IMR-90 (cell line): ENCODE data around the gene PKDCC. TPM values are rescaled to one million over a fixed set of nuclear protein-coding genes. Genes with fewer than 3 reads are reported as not detected.

ENCODE experiments used
- ATAC-seq: fragments of 200-7000 bp; cut with Tn5 transposase; 2 replicates; pipeline ENCODE4 v1.9.1; 2020; ENCODE audit warnings: low read depth, mild to moderate bottlenecking, moderate library complexity
- BruUV-seq: library from RNA; stranded (reverse); fragments of 400-500 nt; replicated peaks from 2 replicates; lab custom pipeline; 2021; lab: Mats Ljungman, UMichigan
- CTCF ChIA-PET: fragments of 300-600 bp; formaldehyde crosslinking; extraction: SDS; loops from one replicate; lab custom pipeline; 2021; ENCODE audit warnings: antibody characterized with exemption; lab: Yijun Ruan, JAX
- POLR2A ChIA-PET: fragments of 300-600 bp; sonication (Branson Sonifier 250); formaldehyde crosslinking; loops from one replicate; lab custom pipeline; 2022; ENCODE audit warnings: antibody characterized with exemption; ENCODE audit not compliant: unreplicated experiment; lab: Charles Lee
- DNase-seq: peaks from one replicate; pipeline ENCODE4 v3.0.0; 2013
- H2AFZ ChIP-seq: replicated peaks from 2 replicates; pipeline ENCODE3; 2013; ENCODE audit warnings: low read length, mild to moderate bottlenecking; ENCODE audit not compliant: poor library complexity
- H2AK5ac ChIP-seq: 2 replicates; pipeline ENCODE4 v1.6.1; 2013; ENCODE audit warnings: low read depth, low read length, inconsistent platforms
- H2AK9ac ChIP-seq: replicated peaks from 2 replicates; pipeline ENCODE3; 2013; ENCODE audit warnings: mild to moderate bottlenecking, low read depth, low read length, moderate library complexity; ENCODE audit not compliant: poor library complexity
- H2BK120ac ChIP-seq: 2 replicates; pipeline ENCODE4 v1.6.1; 2013; ENCODE audit warnings: low read depth, low read length, inconsistent platforms
- H2BK15ac ChIP-seq: 3 replicates; pipeline ENCODE4 v1.6.1; 2013; ENCODE audit warnings: low read depth, low read length, inconsistent platforms
- H2BK20ac ChIP-seq: 2 replicates; pipeline ENCODE4 v1.6.1; 2013; ENCODE audit warnings: low read depth, mild to moderate bottlenecking, inconsistent platforms, low read length, moderate library complexity
- H2BK5ac ChIP-seq: 2 replicates; pipeline ENCODE4 v1.6.1; 2013; ENCODE audit warnings: mild to moderate bottlenecking, low read depth, low read length, inconsistent platforms; ENCODE audit not compliant: poor library complexity, severe bottlenecking
- H3K14ac ChIP-seq: replicated peaks from 2 replicates; pipeline ENCODE4 v1.6.1; 2013; ENCODE audit warnings: low read depth, low read length, inconsistent platforms
- H3K18ac ChIP-seq: 2 replicates; pipeline ENCODE4 v1.6.1; 2013; ENCODE audit warnings: low read depth, low read length, control low read depth
- H3K23ac ChIP-seq: 2 replicates; pipeline ENCODE4 v1.6.1; 2013; ENCODE audit warnings: low read depth, low read length, inconsistent platforms
- H3K27ac ChIP-seq: 2 replicates; pipeline ENCODE4 v1.5.1; 2013; ENCODE audit warnings: mild to moderate bottlenecking, control low read depth, low read length; ENCODE audit not compliant: insufficient read depth
- H3K27me3 ChIP-seq: 2 replicates; pipeline ENCODE4 v1.6.1; 2013; ENCODE audit warnings: low read length; ENCODE audit not compliant: control insufficient read depth, insufficient read depth
- H3K36me3 ChIP-seq: 2 replicates; pipeline ENCODE4 v1.6.1; 2013; ENCODE audit warnings: low read length, mixed read lengths; ENCODE audit not compliant: control insufficient read depth, insufficient read depth
- H3K4ac ChIP-seq: 2 replicates; pipeline ENCODE4 v1.6.1; 2013; ENCODE audit warnings: low read depth, low read length, inconsistent platforms
- H3K4me1 ChIP-seq: 2 replicates; pipeline ENCODE4 v1.6.1; 2013; ENCODE audit warnings: low read length, mixed read lengths; ENCODE audit not compliant: control insufficient read depth, insufficient read depth
- H3K4me2 ChIP-seq: 2 replicates; pipeline ENCODE4 v1.6.1; 2013; ENCODE audit warnings: low read depth, mild to moderate bottlenecking, control low read depth, low read length, moderate library complexity
- H3K4me3 ChIP-seq: 2 replicates; pipeline ENCODE4 v1.5.1; 2013; ENCODE audit warnings: low read depth, mild to moderate bottlenecking, control low read depth, low read length, moderate library complexity; ENCODE audit not compliant: insufficient read depth
- H3K56ac ChIP-seq: 2 replicates; pipeline ENCODE4 v1.6.1; 2013; ENCODE audit warnings: low read length, inconsistent platforms; ENCODE audit not compliant: insufficient read depth; ENCODE audit errors: extremely low read depth
- H3K79me1 ChIP-seq, 2 experiments: 2 replicates each; pipeline ENCODE4 v1.6.1; 2013; ENCODE audit warnings: low read length in 2 of 2, inconsistent platforms in 1 of 2, low read depth in 1 of 2
- H3K9ac ChIP-seq: 2 replicates; pipeline ENCODE4 v1.6.1; 2013; ENCODE audit warnings: low read depth, low read length, control low read depth
- H3K9me1 ChIP-seq: 2 replicates; pipeline ENCODE4 v1.6.1; 2013; ENCODE audit warnings: low read length, inconsistent platforms; ENCODE audit not compliant: insufficient read depth
- H3K9me3 ChIP-seq: 2 replicates; pipeline ENCODE4 v1.6.1; 2013; ENCODE audit warnings: low read length; ENCODE audit not compliant: control insufficient read depth, insufficient read depth
- H4K20me1 ChIP-seq: 2 replicates; pipeline ENCODE4 v1.6.1; 2013; ENCODE audit warnings: low read length, inconsistent platforms; ENCODE audit not compliant: insufficient read depth
- H4K5ac ChIP-seq: 2 replicates; pipeline ENCODE4 v1.6.1; 2013; ENCODE audit warnings: mild to moderate bottlenecking, low read depth, low read length, control low read depth
- H4K8ac ChIP-seq, 2 experiments: 2 replicates each; pipeline ENCODE4 v1.6.1; 2013; ENCODE audit warnings: low read depth in 2 of 2, low read length in 2 of 2, control low read depth in 1 of 2, inconsistent platforms in 1 of 2
- H4K91ac ChIP-seq: 2 replicates; pipeline ENCODE4 v1.6.1; 2013; ENCODE audit warnings: low read depth, low read length, inconsistent platforms; ENCODE audit not compliant: insufficient read depth
- BHLHE40 ChIP-seq: fragments of 150-350 bp; IDR thresholded peaks from 2 replicates; pipeline ENCODE4 v1.6.1; 2016; ENCODE audit warnings: mild to moderate bottlenecking, low read depth, low read length
- CHD1 ChIP-seq: IDR thresholded peaks from 2 replicates; pipeline ENCODE4 v1.6.1; 2012; ENCODE audit warnings: low read depth, low read length, improper control_type of control experiment
- MAFK ChIP-seq: IDR thresholded peaks from 2 replicates; pipeline ENCODE4 v1.6.1; 2012; ENCODE audit warnings: low read depth, low read length, improper control_type of control experiment
- RAD21 ChIP-seq: IDR thresholded peaks from 2 replicates; pipeline ENCODE4 v1.6.1; 2012; ENCODE audit warnings: low read length, improper control_type of control experiment
- WGBS, 2 experiments: methylation state at CpG; one replicate each; pipeline versions ENCODE4 v1.1.5 to v1.1.7; 2013; ENCODE audit warnings: missing lambda C conversion rate in 2 of 2; ENCODE audit not compliant: insufficient read length in 1 of 2; ENCODE audit errors: extremely low coverage in 2 of 2; 5-methylcytosine and 5-hydroxymethylcytosine counted together
- dilution Hi-C: fragments of 300-500 bp; cut with HindIII; formaldehyde crosslinking; loops from one replicate; pipeline ENCODE4 v1.14.3; 2018; ENCODE audit warnings: low sequenced_read_pairs; ENCODE audit not compliant: unreplicated experiment
- in situ Hi-C: fragments of 300-500 bp; cut with MboI; formaldehyde crosslinking; loops from 3 replicates; pipeline ENCODE4 v1.14.3; 2019; ENCODE audit warnings: low sequenced_read_pairs, inconsistent platforms, mixed read lengths
- intact Hi-C: fragments of 100-400 bp; cut with micrococcal nuclease; formaldehyde crosslinking; loops from 2 replicates; pipeline ENCODE4 v1.10.0; 2022
- polyA plus RNA-seq, 3 experiments: library from polyadenylated mRNA; depleted of rRNA; stranded (reverse); fragments of >200 nt; gene quantifications; 2 replicates each; pipeline ENCODE4 v1.2.3, GENCODE V29; 2012; ENCODE audit warnings: low replicate concordance in 1 of 3
- total RNA-seq: library from RNA; depleted of rRNA; stranded (reverse); fragments of >200 nt; gene quantifications from 2 replicates; pipeline ENCODE4 v1.2.3, GENCODE V29; 2012

PKDCC gene
- total and polyA plus RNA-seq, 2 of the 4 experiments (the other 2 are of a cell fraction): 55.6 to 95.7 TPM

GRCh38 chr2:42009657-42010580, 37.9 kb upstream of the PKDCC start (continued):
- no peak for TF ChIP-seq RAD21
- TF ChIP-seq MAFK: no peak
- no peak for TF ChIP-seq BHLHE40

- Histone ChIP-seq H3K9me1 (no peaks in the 10 kb centered on the region; the same call in 1 of the 2 replicates), H4K20me1 (peaks cover 3% of the 10 kb centered on the region; the same call in 1 of the 2 replicates), H3K9me3 (no peaks in the 10 kb centered on the region), H2BK120ac (no peak overlapping the region; the same call in 1 of the 2 replicates), H3K56ac (no peak overlapping the region), H2AK9ac (peak overlapping the region; percentile 70), H3K4ac (no peak overlapping the region), H3K4me3 (no peak overlapping the region), H3K4me1 (peaks cover 5% of the 10 kb centered on the region; the same call in 1 of the 2 replicates), H4K5ac (no peak overlapping the region), H3K9ac (no peak overlapping the region), H4K91ac (no peak overlapping the region; the same call in 1 of the 2 replicates), H3K14ac (0 out of 2 replicates have a peak overlapping the region, but pooled peaks have one; percentile 44), H2BK20ac (no peak overlapping the region), H3K36me3 (no peaks in the 10 kb centered on the region), H3K18ac (no peak overlapping the region), H3K79me1 (no peaks in the 10 kb centered on the region), H3K4me2 (no peak overlapping the region), H3K27me3 (peaks cover 5% of the 10 kb centered on the region), H2BK5ac (no peak overlapping the region), H2BK15ac (no peak overlapping the region; the same call in 2 of the 3 replicates), H3K27ac (no peak overlapping the region), H2AK5ac (no peak overlapping the region; the same call in 1 of the 2 replicates), H3K23ac (no peak overlapping the region), H2AFZ (peak overlapping the region; percentile 58), H4K8ac (peak overlapping the region in 1 of 2 experiments; percentile 27; a peak in 1 of 4 replicates)
- CTCF ChIA-PET: interaction anchor here (1.3 kb wide), 1 partner anchor 39 kb away, joined by 3 read pairs; no protein-coding TSS in a partner anchor
- in situ Hi-C loops: no loop called here
- intact Hi-C loops: no loop called here
- BruUV-seq: no TSS peak
- TF ChIP-seq CHD1 (no peak), BHLHE40 (peak; percentile 69)
- POLR2A ChIA-PET: no interaction called here
- DNase-seq (peak; percentile 82), ATAC-seq (peak; percentile 89)
- 88 to 100% methylated on average over 1 to 3 of the region's 11 CpGs for WGBS, 2 experiments
- dilution Hi-C loops: no loop called here
These were observed 37.0 kb upstream of the PKDCC start for GRCh38 chr2:42010743-42011298.
